SJCRH30 (cell line): ENCODE results near the gene RNASEH1. TPM values are rescaled to one million over a fixed set of nuclear protein-coding genes. Genes with fewer than 3 reads are reported as not detected.

ENCODE experiments used
- DNase-seq, 2 experiments: peaks; one replicate each; pipeline ENCODE4 v3.0.0-alpha.2; 2015 to 2020
- H3K27ac ChIP-seq: fragments of 250-450 bp; sonication (Bioruptor Pico); 2 replicates; pipeline ENCODE4 v1.5.1; 2020; ENCODE audit warnings: mild to moderate bottlenecking, moderate library complexity
- H3K27me3 ChIP-seq: fragments of 250-450 bp; sonication (Bioruptor Pico); 2 replicates; pipeline ENCODE4 v1.5.1; 2020; ENCODE audit warnings: mild to moderate bottlenecking, moderate library complexity
- H3K36me3 ChIP-seq: fragments of 250-450 bp; sonication (Bioruptor Pico); 2 replicates; pipeline ENCODE4 v1.5.1; 2020; ENCODE audit warnings: mild to moderate bottlenecking, moderate library complexity
- H3K4me1 ChIP-seq: fragments of 250-450 bp; sonication (Bioruptor Pico); 2 replicates; pipeline ENCODE4 v1.5.1; 2020; ENCODE audit warnings: mild to moderate bottlenecking, moderate library complexity
- H3K4me3 ChIP-seq: fragments of 250-450 bp; sonication (Bioruptor Pico); 2 replicates; pipeline ENCODE4 v1.5.1; 2020; ENCODE audit warnings: mild to moderate bottlenecking, moderate library complexity
- H3K9me3 ChIP-seq: fragments of 250-450 bp; sonication (Bioruptor Pico); replicated peaks from 2 replicates; pipeline ENCODE4 v1.5.1; 2020; ENCODE audit warnings: mild to moderate bottlenecking, moderate library complexity
- total RNA-seq: library from RNA; depleted of rRNA; stranded (reverse); fragments of >200 nt; shearing (Covaris generic); gene quantifications from 2 replicates; pipeline ENCODE4 v1.2.3, GENCODE V29; 2014

Gene RNASEH1
- total RNA-seq, 1 experiment from 2014 or later, result 43.0 TPM

- no peak overlapping the region for H3K27ac ChIP-seq
- DNase-seq, result no peak
- H3K9me3 ChIP-seq, result no peaks in the 10 kb centered on the region
- no peak overlapping the region for H3K4me3 ChIP-seq
- no peaks in the 10 kb centered on the region for H3K27me3 ChIP-seq
- H3K36me3 ChIP-seq, result peaks cover 91% of the 10 kb centered on the region
- no peaks in the 10 kb centered on the region for H3K4me1 ChIP-seq
These were observed 12.2 kb downstream of the RNASEH1 start for GRCh38 chr2:3545788-3546478.

DNA sequence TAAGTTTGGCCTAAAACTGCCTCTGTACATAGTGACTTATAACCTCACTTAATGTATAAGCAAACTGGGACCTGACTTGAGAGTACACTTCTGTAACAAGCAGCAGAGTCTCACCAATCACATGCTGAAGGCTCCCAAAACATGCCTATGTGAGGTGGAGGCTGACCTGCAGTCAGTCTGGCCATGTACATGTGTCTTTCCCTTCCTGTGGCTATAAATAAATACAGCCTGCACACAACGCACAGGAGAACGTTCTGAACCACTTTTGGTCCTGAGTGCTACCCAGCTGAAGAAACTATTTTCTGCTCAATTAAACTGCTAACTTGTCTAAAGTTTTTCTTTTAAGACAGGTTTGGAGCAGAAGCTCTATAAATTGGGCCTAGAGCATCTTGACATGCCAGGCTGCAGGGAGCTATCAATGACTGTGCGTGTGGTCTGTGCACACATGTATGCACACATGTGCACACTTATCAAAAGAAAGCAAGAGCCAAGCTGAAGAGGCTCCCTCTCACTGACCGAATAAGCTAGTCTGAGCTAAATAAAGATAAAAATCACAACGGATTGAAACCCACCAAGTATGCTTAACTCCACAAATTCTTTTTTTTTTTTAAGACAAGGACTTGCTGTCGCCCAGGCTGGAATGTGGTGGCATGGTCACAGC is 15.0 kb downstream of the RNASEH1 start:
- H3K27ac ChIP-seq, result no peak overlapping the region
- DNase-seq, result no peak
- no peak overlapping the region for H3K4me3 ChIP-seq
- no peaks in the 10 kb centered on the region for H3K4me1 ChIP-seq
- H3K36me3 ChIP-seq, result peaks cover 80% of the 10 kb centered on the region
- H3K9me3 ChIP-seq, result no peaks in the 10 kb centered on the region
- H3K27me3 ChIP-seq, result no peaks in the 10 kb centered on the region

- Histone ChIP-seq H3K4me1 (no peaks in the 10 kb centered on the region), H3K9me3 (no peaks in the 10 kb centered on the region), H3K4me3 (no peak overlapping the region), H3K36me3 (peaks cover 70% of the 10 kb centered on the region), H3K27ac (no peak overlapping the region), H3K27me3 (no peaks in the 10 kb centered on the region)
- DNase-seq, result no peak
These were observed 16.0 kb downstream of the RNASEH1 start for GRCh38 chr2:3542107-3542506.

DNA sequence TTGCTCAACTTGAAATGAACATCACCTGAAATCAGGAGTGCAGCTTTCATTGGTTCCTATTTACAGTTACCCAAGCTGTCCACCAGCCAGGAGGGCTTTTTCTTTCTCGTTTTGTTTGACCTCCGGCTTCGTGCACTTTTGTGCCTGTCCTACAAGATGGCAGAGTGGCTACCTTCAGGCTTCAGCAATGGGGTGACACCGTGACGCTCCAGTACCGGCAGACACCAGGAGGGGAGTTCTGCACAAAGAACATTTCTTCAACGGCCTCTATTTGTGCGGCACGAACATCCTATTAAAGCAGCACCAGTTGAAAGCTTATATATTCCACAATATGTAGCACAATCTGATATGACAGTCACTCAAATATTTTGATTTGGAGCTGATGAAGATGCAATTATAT is 18.3 kb downstream of the RNASEH1 start:
- Histone ChIP-seq H3K27ac (no peak overlapping the region), H3K36me3 (peaks cover 47% of the 10 kb centered on the region), H3K4me1 (no peaks in the 10 kb centered on the region), H3K27me3 (no peaks in the 10 kb centered on the region), H3K9me3 (no peaks in the 10 kb centered on the region), H3K4me3 (no peak overlapping the region)
- DNase-seq, result no peak

DNA sequence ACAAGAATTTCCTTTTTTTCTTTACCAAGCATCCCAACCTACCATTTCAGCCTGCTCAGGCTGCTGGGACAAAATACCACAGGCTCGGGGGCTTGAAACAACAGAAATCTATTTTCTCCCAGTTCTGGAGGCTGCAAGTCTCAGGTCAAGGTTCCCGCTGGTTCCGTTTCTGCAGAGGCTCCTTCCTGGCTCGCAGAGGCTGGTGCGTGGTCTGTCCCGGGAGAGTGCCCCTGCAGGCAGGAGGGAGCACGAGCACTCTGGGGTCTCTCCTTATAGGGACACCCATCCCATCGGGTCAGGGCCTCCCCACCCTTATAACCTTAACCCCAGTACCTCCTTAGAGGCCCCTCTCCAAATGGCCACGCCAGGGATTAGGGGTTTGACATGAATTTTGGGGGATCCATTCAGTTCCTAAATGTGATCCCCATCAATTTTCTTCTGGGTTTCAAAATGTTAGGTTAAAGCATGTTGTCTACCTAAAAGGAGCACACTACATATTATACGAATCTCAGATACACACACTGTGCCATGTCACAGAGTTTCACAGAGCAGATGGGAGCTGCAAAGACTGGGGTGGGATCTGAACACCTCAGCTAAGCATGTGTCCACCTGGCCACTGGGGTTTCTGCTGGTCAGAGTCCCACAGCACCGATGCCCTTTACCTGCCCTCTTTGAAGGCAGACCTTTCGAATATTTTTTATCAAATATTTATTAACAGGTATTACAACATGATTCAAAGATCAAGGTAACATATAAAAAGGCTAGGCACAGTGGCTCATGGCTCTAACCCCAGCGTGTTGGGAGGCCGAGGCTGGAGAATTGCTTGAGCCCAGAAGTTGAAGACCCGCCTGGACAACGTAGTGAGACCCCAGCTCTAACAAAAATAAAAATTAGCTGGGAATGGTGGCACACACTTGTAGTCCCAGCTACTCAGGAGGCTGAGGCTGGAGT is 21.2 kb downstream of the RNASEH1 start:
- Histone ChIP-seq H3K4me3 (peak overlapping the region; percentile 61), H3K9me3 (no peaks in the 10 kb centered on the region), H3K36me3 (peaks cover 18% of the 10 kb centered on the region), H3K4me1 (no peaks in the 10 kb centered on the region), H3K27ac (peak overlapping the region; percentile 89), H3K27me3 (no peaks in the 10 kb centered on the region)
- peak; percentile 75 to 78 for DNase-seq

GRCh38 chr2:3535794-3536681 is 22.1 kb downstream of the RNASEH1 start:
- peak overlapping the region; percentile 61 for H3K4me3 ChIP-seq
- peak; percentile 73 to 79 for DNase-seq
- H3K27ac ChIP-seq, result peak overlapping the region; percentile 89
- no peaks in the 10 kb centered on the region for H3K4me1 ChIP-seq
- H3K36me3 ChIP-seq, result peaks cover 15% of the 10 kb centered on the region
- H3K9me3 ChIP-seq, result no peaks in the 10 kb centered on the region
- no peaks in the 10 kb centered on the region for H3K27me3 ChIP-seq

DNA sequence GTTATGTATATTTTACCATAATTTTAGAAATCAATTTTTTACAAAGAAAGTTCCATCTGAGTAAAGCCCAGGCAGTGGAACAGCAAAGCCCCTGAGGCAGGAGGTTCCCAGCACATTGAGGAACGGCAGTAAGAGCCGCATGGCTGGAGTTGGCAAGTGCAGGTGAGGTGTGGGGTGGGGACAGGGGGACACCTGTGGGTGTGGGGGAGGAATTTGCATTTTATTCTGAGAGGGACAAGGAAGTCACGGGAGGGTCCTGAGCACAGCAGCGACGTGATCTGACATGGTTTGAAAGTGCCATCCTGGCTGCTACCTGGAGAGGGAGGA is 22.7 kb downstream of the RNASEH1 start:
- DNase-seq, result no peak
- H3K27me3 ChIP-seq, result no peaks in the 10 kb centered on the region
- peak overlapping the region; percentile 89 for H3K27ac ChIP-seq
- no peaks in the 10 kb centered on the region for H3K4me1 ChIP-seq
- H3K4me3 ChIP-seq, result peak overlapping the region; percentile 61
- no peaks in the 10 kb centered on the region for H3K9me3 ChIP-seq
- peaks cover 9% of the 10 kb centered on the region for H3K36me3 ChIP-seq

- DNase-seq, result no peak
- no peak overlapping the region for H3K4me3 ChIP-seq
- H3K4me1 ChIP-seq, result no peaks in the 10 kb centered on the region
- no peaks in the 10 kb centered on the region for H3K9me3 ChIP-seq
- no peaks in the 10 kb centered on the region for H3K36me3 ChIP-seq
- no peaks in the 10 kb centered on the region for H3K27me3 ChIP-seq
- no peak overlapping the region for H3K27ac ChIP-seq
These were observed 23.8 kb downstream of the RNASEH1 start for GRCh38 chr2:3534251-3534814.

GRCh38 chr2:3533836-3534235 is 24.3 kb downstream of the RNASEH1 start:
- H3K9me3 ChIP-seq, result no peaks in the 10 kb centered on the region
- DNase-seq, result no peak
- H3K4me1 ChIP-seq, result no peaks in the 10 kb centered on the region
- H3K27ac ChIP-seq, result no peak overlapping the region
- H3K27me3 ChIP-seq, result no peaks in the 10 kb centered on the region
- H3K4me3 ChIP-seq, result no peak overlapping the region
- H3K36me3 ChIP-seq, result no peaks in the 10 kb centered on the region

GRCh38 chr2:3532941-3533340 is 25.2 kb downstream of the RNASEH1 start:
- no peak overlapping the region for H3K4me3 ChIP-seq
- H3K4me1 ChIP-seq, result no peaks in the 10 kb centered on the region
- H3K36me3 ChIP-seq, result no peaks in the 10 kb centered on the region
- H3K27me3 ChIP-seq, result no peaks in the 10 kb centered on the region
- no peak for DNase-seq
- H3K27ac ChIP-seq, result no peak overlapping the region
- H3K9me3 ChIP-seq, result no peaks in the 10 kb centered on the region

- H3K27me3 ChIP-seq, result no peaks in the 10 kb centered on the region
- H3K27ac ChIP-seq, result no peak overlapping the region
- H3K4me1 ChIP-seq, result no peaks in the 10 kb centered on the region; the same call in 1 of the 2 replicates
- H3K9me3 ChIP-seq, result no peaks in the 10 kb centered on the region
- H3K4me3 ChIP-seq, result no peak overlapping the region
- DNase-seq, result no peak
- no peaks in the 10 kb centered on the region for H3K36me3 ChIP-seq
These were observed 28.7 kb downstream of the RNASEH1 start for GRCh38 chr2:3529316-3530025.

DNA sequence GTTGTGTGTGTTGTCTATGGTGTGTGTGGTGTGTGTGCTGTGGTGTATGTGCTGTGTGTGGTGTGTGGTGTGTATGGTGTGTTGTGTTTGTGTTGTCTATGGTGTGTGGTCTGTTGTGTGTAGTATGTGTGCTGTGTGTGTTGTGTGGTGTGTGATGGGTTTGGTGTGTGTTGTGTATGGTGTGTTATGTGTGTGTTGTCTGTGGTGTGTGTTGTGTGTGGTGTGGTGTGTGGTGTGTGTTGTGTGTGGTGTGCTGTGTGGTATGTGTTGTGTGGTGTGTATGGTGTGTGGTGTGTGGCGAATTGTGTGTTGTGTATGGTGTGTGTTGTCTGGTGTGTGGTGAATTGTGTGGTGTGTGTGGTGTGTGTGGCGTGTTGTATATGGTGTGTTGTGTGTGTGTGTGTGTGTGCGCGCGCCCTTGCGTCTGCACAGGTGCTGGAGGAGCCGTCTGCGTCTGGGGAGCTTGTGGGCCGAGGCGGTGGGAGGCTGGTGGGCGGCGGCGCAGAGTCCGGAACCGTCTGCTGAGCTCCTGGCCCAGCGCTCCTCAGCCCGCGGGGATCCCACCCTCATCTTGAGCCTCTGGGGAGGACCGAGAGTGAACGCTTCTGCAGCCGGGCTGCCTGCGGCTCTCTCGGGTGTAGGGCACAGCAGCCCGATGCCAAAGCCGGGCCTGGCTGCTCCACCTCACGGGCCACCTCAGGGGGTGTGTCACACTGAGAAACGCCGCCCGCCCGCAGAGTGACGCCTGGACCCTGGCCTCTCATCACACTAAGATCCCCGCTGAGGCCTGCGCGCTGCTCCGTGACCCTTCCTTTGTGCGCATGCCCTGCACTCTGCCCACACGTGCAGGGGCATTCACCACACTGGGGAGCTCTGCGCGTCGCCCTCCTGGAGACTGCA is 30.0 kb downstream of the RNASEH1 start:
- no peaks in the 10 kb centered on the region for H3K9me3 ChIP-seq
- no peaks in the 10 kb centered on the region for H3K36me3 ChIP-seq
- no peak overlapping the region for H3K27ac ChIP-seq
- no peaks in the 10 kb centered on the region for H3K27me3 ChIP-seq
- no peak for DNase-seq
- H3K4me3 ChIP-seq, result no peak overlapping the region
- no peaks in the 10 kb centered on the region; the same call in 1 of the 2 replicates for H3K4me1 ChIP-seq

DNA sequence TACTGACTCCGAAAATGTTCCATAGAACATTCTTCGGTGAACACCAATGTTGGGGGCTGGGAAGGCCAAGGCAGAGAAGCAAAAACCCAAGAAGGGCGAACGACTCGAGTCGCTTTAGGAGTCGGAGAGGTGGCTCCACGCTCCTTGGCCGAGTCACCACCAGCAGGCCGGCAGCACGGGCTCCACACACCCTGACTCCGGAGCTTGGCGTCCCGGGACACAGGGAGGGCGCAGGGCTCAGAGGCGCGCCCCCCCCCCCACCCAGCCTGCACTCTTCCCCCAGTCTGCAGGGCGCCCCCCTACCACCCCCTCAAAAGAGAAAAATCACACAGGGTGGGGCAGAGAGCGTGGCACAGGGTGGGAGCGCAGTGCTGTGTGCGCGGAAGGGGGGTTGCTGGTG is 31.3 kb downstream of the RNASEH1 start:
- Histone ChIP-seq H3K27me3 (no peaks in the 10 kb centered on the region), H3K4me1 (no peaks in the 10 kb centered on the region; the same call in 1 of the 2 replicates), H3K36me3 (no peaks in the 10 kb centered on the region), H3K27ac (no peak overlapping the region), H3K4me3 (no peak overlapping the region), H3K9me3 (no peaks in the 10 kb centered on the region)
- DNase-seq, result no peak
